ENCODE data around the gene IDNK. TPM values are rescaled to one million over a fixed set of nuclear protein-coding genes. Genes with fewer than 3 reads are reported as not detected.

The IDNK gene
- total and polyA plus RNA-seq, 2 of the 8 experiments (the other 6 are each of a cell fraction or from before 2014, with no cell fraction given): 0.29 to 0.48 TPM

- no peak overlapping the region for H3K9ac ChIP-seq (replicated peaks in 1 of 4; ENCODE audit: extremely low read depth in 1 of 4, low read depth in 3 of 4, low read length in 3 of 4)
- no peak overlapping the region for H2BK12ac ChIP-seq (ENCODE audit: low read depth, low read length)
- no peak overlapping the region for H4K91ac ChIP-seq (replicated peaks; ENCODE audit: insufficient read length, low read length)
- H4K20me1 ChIP-seq (replicated peaks in 1 of 2; ENCODE audit: control insufficient read depth in 1 of 2, insufficient read depth in 2 of 2, low read length in 2 of 2): no peaks in the 10 kb centered on the region
- WGBS, 2 experiments (ENCODE audit: extremely low coverage in 1 of 2, insufficient coverage in 1 of 2, insufficient read length in 1 of 2, insufficient replicate concordance in 2 of 2, low coverage in 1 of 2, low lambda C conversion rate in 2 of 2, missing lambda C conversion rate in 1 of 2): 96% methylated on average over 1 of the region's 1 CpG; no CpG with 5 or more reads in 1 of the 2 experiments
- H3K4me2 ChIP-seq (ENCODE audit: insufficient read depth in 1 of 2, low read depth in 2 of 2, low read length in 2 of 2): no peak overlapping the region
- H3K4me3 ChIP-seq (ENCODE audit: extremely low read depth in 1 of 4, insufficient read depth in 2 of 4, low read depth in 3 of 4, low read length in 4 of 4): no peak overlapping the region
- no peaks in the 10 kb centered on the region for H3K4me1 ChIP-seq (replicated peaks in 1 of 4; ENCODE audit: control insufficient read depth in 3 of 4, insufficient read depth in 4 of 4, low read length in 3 of 4)
- ChIA-PET POLR2A (ENCODE audit: partially characterized antibody) (interaction anchor here (1.5 kb wide), 1 partner anchor 15 kb away, joined by 4 read pairs; no protein-coding TSS in a partner anchor), CTCF (ENCODE audit: partially characterized antibody) (interaction anchor here (1.8 to 2.9 kb wide), 2 partner anchors 11 to 18 kb away, joined by 13 to 20 read pairs; no protein-coding TSS in a partner anchor)
- DNase-seq (ENCODE audit: low read depth in 1 of 2, low spot score in 2 of 2) (no peak), FAIRE-seq (no peak)
- H3K23me2 ChIP-seq (ENCODE audit: low read depth, low read length): no peaks in the 10 kb centered on the region
- H3K9me3 ChIP-seq (ENCODE audit: insufficient read depth in 2 of 2, low read depth in 1 of 2, low read length in 1 of 2): no peaks in the 10 kb centered on the region
- H3K4ac ChIP-seq (replicated peaks; ENCODE audit: insufficient read length, low read depth, low read length): no peak overlapping the region
- H2AK5ac ChIP-seq (ENCODE audit: low read depth, low read length): no peak overlapping the region
- no peak overlapping the region for H2BK5ac ChIP-seq (ENCODE audit: low read depth, low read length)
- H3K14ac ChIP-seq (ENCODE audit: insufficient read length): no peak overlapping the region
- H3K18ac ChIP-seq (ENCODE audit: extremely low read depth, low read length): no peak overlapping the region
- H3K56ac ChIP-seq (replicated peaks; ENCODE audit: insufficient read length, low read depth, low read length): no peak overlapping the region
- no peaks in the 10 kb centered on the region for H3K36me3 ChIP-seq (ENCODE audit: control insufficient read depth in 2 of 4, insufficient read depth in 4 of 4, low read length in 3 of 4)
- TF ChIP-seq SRF (IDR thresholded peaks at IDR 0.05; ENCODE audit: low read depth, low read length) (no peak), SP4 (IDR thresholded peaks at IDR 0.05; ENCODE audit: low read length) (no peak), SIRT6 (IDR thresholded peaks at IDR 0.05; ENCODE audit: low read length) (no peak), SUZ12 (IDR thresholded peaks at IDR 0.05; ENCODE audit: low read length) (no peak), BCL11A (IDR thresholded peaks at IDR 0.05; ENCODE audit: low read depth in 2 of 2, low read length in 2 of 2) (no peak), CEBPB (IDR thresholded peaks at IDR 0.05; ENCODE audit: low read depth, low read length) (no peak), KDM4A (IDR thresholded peaks at IDR 0.05; ENCODE audit: low read depth, low read length, severe bottlenecking) (no peak)
- no peaks in the 10 kb centered on the region for H3K27me3 ChIP-seq (replicated peaks in 1 of 4; ENCODE audit: control insufficient read depth in 3 of 4, extremely low read depth in 1 of 4, insufficient read depth in 3 of 4, low read length in 3 of 4)
- H2BK15ac ChIP-seq (ENCODE audit: low read length): no peak overlapping the region
- H3K23ac ChIP-seq (ENCODE audit: insufficient read length): no peak overlapping the region
- no peak overlapping the region for H4K8ac ChIP-seq (ENCODE audit: extremely low read depth, insufficient read depth, low read length)
- H3K79me2 ChIP-seq (ENCODE audit: control insufficient read depth in 1 of 2, insufficient read depth in 2 of 2, low read length in 2 of 2): no peaks in the 10 kb centered on the region
- H4K5ac ChIP-seq (ENCODE audit: insufficient read length, low read depth, low read length): no peak overlapping the region
- H2BK120ac ChIP-seq (replicated peaks; ENCODE audit: low read depth, low read length): no peak overlapping the region
- no peak overlapping the region for H2AFZ ChIP-seq (ENCODE audit: low read length)
- no peaks in the 10 kb centered on the region for H3K79me1 ChIP-seq (ENCODE audit: low read depth, low read length)
- H3K27ac ChIP-seq (ENCODE audit: low read depth, low read length): no peak overlapping the region
- H2BK20ac ChIP-seq (ENCODE audit: low read length): no peak overlapping the region
These were observed 16.3 kb downstream of the IDNK start for GRCh38 chr9:83639266-83639665.

Measured in H1 (cell line).